ENCODE data around the gene GAPT.

GAPT gene

GRCh38 chr5:58458141-58458742 is 33.0 kb upstream of the GAPT start:
- DNase-seq (ENCODE audit: low spot score in 2 of 2) (no peak), ATAC-seq (no peak)
- no peak overlapping the region for H3K27ac Mint-ChIP-seq
- no peaks in the 10 kb centered on the region for H3K9me3 Mint-ChIP-seq
- peaks cover 6% of the 10 kb centered on the region for H3K36me3 Mint-ChIP-seq
- H3K4me1 Mint-ChIP-seq, result peaks cover 13% of the 10 kb centered on the region
- peak overlapping the region; percentile 68 for H3K4me3 Mint-ChIP-seq

GRCh38 chr5:58458743-58459145 is 32.5 kb upstream of the GAPT start:
- H3K27ac Mint-ChIP-seq, result no peak overlapping the region
- no peaks in the 10 kb centered on the region for H3K9me3 Mint-ChIP-seq
- DNase-seq (ENCODE audit: low spot score in 2 of 2) (no peak), ATAC-seq (no peak)
- H3K36me3 Mint-ChIP-seq, result peaks cover 6% of the 10 kb centered on the region
- H3K4me1 Mint-ChIP-seq, result peaks cover 13% of the 10 kb centered on the region
- peak overlapping the region; percentile 68 for H3K4me3 Mint-ChIP-seq

- H3K4me1 Mint-ChIP-seq, result peaks cover 13% of the 10 kb centered on the region
- peak overlapping the region; percentile 68 for H3K4me3 Mint-ChIP-seq
- no peak for ATAC-seq
- H3K9me3 Mint-ChIP-seq, result no peaks in the 10 kb centered on the region
- DNase-seq (ENCODE audit: low spot score in 2 of 2), result peak in 1 of 2 donors; percentile 50
- peak overlapping the region; percentile 71 for H3K27ac Mint-ChIP-seq
- H3K36me3 Mint-ChIP-seq, result peaks cover 6% of the 10 kb centered on the region
Measured at GRCh38 chr5:58459146-58460001, 31.9 kb upstream of the GAPT start.

GRCh38 chr5:58460002-58460731 is 31.1 kb upstream of the GAPT start, which contains the start of gene PLK2:
PLK2 (minus strand) TSS chr5:58460086; CDS start chr5:58459959, 127 bp downstream.
- Mint-ChIP-seq H3K36me3 (peaks cover 6% of the 10 kb centered on the region), H3K27ac (peak within 1 kb of the TSS; percentile 71), H3K4me3 (peak within 1 kb of the TSS; percentile 68), H3K4me1 (peaks cover 13% of the 10 kb centered on the region), H3K9me3 (no peaks in the 10 kb centered on the region)
- DNase-seq (ENCODE audit: low spot score in 2 of 2), result peak; percentile 82 to 83
- ATAC-seq, result peak; percentile 85

GRCh38 chr5:58460732-58461286 is 30.4 kb upstream of the GAPT start:
- Mint-ChIP-seq H3K36me3 (peaks cover 6% of the 10 kb centered on the region), H3K9me3 (no peaks in the 10 kb centered on the region), H3K27ac (peak overlapping the region; percentile 71), H3K4me3 (peak overlapping the region; percentile 68), H3K4me1 (peaks cover 13% of the 10 kb centered on the region)
- DNase-seq (ENCODE audit: low spot score in 2 of 2), result peak; percentile 89 to 94
- ATAC-seq, result peak; percentile 83

- ATAC-seq, result no peak
- Mint-ChIP-seq H3K36me3 (peaks cover 6% of the 10 kb centered on the region), H3K4me1 (peaks cover 13% of the 10 kb centered on the region), H3K9me3 (no peaks in the 10 kb centered on the region), H3K4me3 (no peak overlapping the region), H3K27ac (no peak overlapping the region)
- no peak for DNase-seq (ENCODE audit: low spot score in 2 of 2)
Measured at GRCh38 chr5:58462154-58462553, 29.1 kb upstream of the GAPT start.

GRCh38 chr5:58462623-58463230 is 28.5 kb upstream of the GAPT start:
- ATAC-seq, result no peak
- Mint-ChIP-seq H3K4me1 (peaks cover 13% of the 10 kb centered on the region), H3K27ac (no peak overlapping the region), H3K4me3 (no peak overlapping the region), H3K36me3 (peaks cover 6% of the 10 kb centered on the region), H3K9me3 (no peaks in the 10 kb centered on the region)
- DNase-seq (ENCODE audit: low spot score in 2 of 2), result no peak

GRCh38 chr5:58466939-58467338 is 24.3 kb upstream of the GAPT start:
- H3K27ac Mint-ChIP-seq, result no peak overlapping the region
- DNase-seq (ENCODE audit: low spot score in 2 of 2) (no peak), ATAC-seq (peak; percentile 95)
- H3K4me3 Mint-ChIP-seq, result no peak overlapping the region
- H3K9me3 Mint-ChIP-seq, result no peaks in the 10 kb centered on the region
- no peaks in the 10 kb centered on the region for H3K4me1 Mint-ChIP-seq
- no peaks in the 10 kb centered on the region for H3K36me3 Mint-ChIP-seq

- DNase-seq (ENCODE audit: low spot score in 2 of 2) (no peak), ATAC-seq (no peak)
- Mint-ChIP-seq H3K9me3 (no peaks in the 10 kb centered on the region), H3K4me1 (no peaks in the 10 kb centered on the region), H3K36me3 (no peaks in the 10 kb centered on the region), H3K27ac (no peak overlapping the region), H3K4me3 (no peak overlapping the region)
Measured at GRCh38 chr5:58469896-58470295, 21.3 kb upstream of the GAPT start.

- H3K4me1 Mint-ChIP-seq, result no peaks in the 10 kb centered on the region
- DNase-seq (ENCODE audit: low spot score in 2 of 2), result no peak
- H3K27ac Mint-ChIP-seq, result no peak overlapping the region
- no peaks in the 10 kb centered on the region for H3K9me3 Mint-ChIP-seq
- H3K4me3 Mint-ChIP-seq, result no peak overlapping the region
- ATAC-seq, result no peak
- no peaks in the 10 kb centered on the region for H3K36me3 Mint-ChIP-seq
Measured at GRCh38 chr5:58475404-58475803, 15.8 kb upstream of the GAPT start.

- no peaks in the 10 kb centered on the region for H3K9me3 Mint-ChIP-seq
- DNase-seq (ENCODE audit: low spot score in 2 of 2) (no peak), ATAC-seq (no peak)
- H3K27ac Mint-ChIP-seq, result no peak overlapping the region
- H3K4me3 Mint-ChIP-seq, result no peak overlapping the region
- H3K36me3 Mint-ChIP-seq, result no peaks in the 10 kb centered on the region
- no peaks in the 10 kb centered on the region for H3K4me1 Mint-ChIP-seq
Measured at GRCh38 chr5:58477760-58478376, 13.4 kb upstream of the GAPT start.

GRCh38 chr5:58481066-58481676 is 10.1 kb upstream of the GAPT start:
- H3K36me3 Mint-ChIP-seq, result no peaks in the 10 kb centered on the region
- H3K4me1 Mint-ChIP-seq, result no peaks in the 10 kb centered on the region
- DNase-seq (ENCODE audit: low spot score in 2 of 2), result no peak

GRCh38 chr5:58481828-58482227 is 9.4 kb upstream of the GAPT start:
- Mint-ChIP-seq H3K9me3 (no peaks in the 10 kb centered on the region), H3K36me3 (no peaks in the 10 kb centered on the region), H3K27ac (no peak overlapping the region), H3K4me3 (no peak overlapping the region), H3K4me1 (no peaks in the 10 kb centered on the region)
- no peak for DNase-seq (ENCODE audit: low spot score in 2 of 2)
- ATAC-seq, result peak; percentile 39

More at GRCh38 chr5:58481066-58481676, 10.1 kb upstream of the GAPT start:
- no peak for ATAC-seq
- Mint-ChIP-seq H3K4me3 (no peak overlapping the region), H3K27ac (no peak overlapping the region), H3K9me3 (no peaks in the 10 kb centered on the region)

GRCh38 chr5:58482536-58482935 is 8.7 kb upstream of the GAPT start:
- Mint-ChIP-seq H3K27ac (no peak overlapping the region), H3K4me1 (no peaks in the 10 kb centered on the region), H3K9me3 (no peaks in the 10 kb centered on the region), H3K4me3 (no peak overlapping the region), H3K36me3 (no peaks in the 10 kb centered on the region)
- ATAC-seq (peak; percentile 48), DNase-seq (ENCODE audit: low spot score in 2 of 2) (no peak)
